ENCODE data around the gene PIK3R3. TPM values are rescaled to one million over a fixed set of nuclear protein-coding genes. Genes with fewer than 3 reads are reported as not detected.

The PIK3R3 gene
- total RNA-seq, 1 experiment from 2014 or later: 9.0 TPM

- H3K9me3 Mint-ChIP-seq: no peaks in the 10 kb centered on the region
- H3K4me3 Mint-ChIP-seq: no peak overlapping the region
- H3K27me3 Mint-ChIP-seq (ENCODE audit: low read depth): no peaks in the 10 kb centered on the region
- no peak for DNase-seq (ENCODE audit: low spot score)
- POLR2A ChIA-PET: no interaction called here
- ATAC-seq: no peak
- peaks cover 10% of the 10 kb centered on the region for H3K4me1 Mint-ChIP-seq
- CTCF ChIA-PET: interaction anchor here (0.6 kb wide), 1 partner anchor 178 kb away, joined by 3 read pairs; no protein-coding TSS in a partner anchor
- H3K27ac Mint-ChIP-seq: no peak overlapping the region
- no peak for TF ChIP-seq NFYB (CRISPR knock-in tag; conservative IDR thresholded peaks at IDR 0.05; ENCODE audit: low read depth)
- no peak for TF ChIP-seq ZMAT4 (CRISPR knock-in tag; IDR thresholded peaks at IDR 0.05)
- no peak for TF ChIP-seq IRF1 (CRISPR knock-in tag; IDR thresholded peaks at IDR 0.05)
- no peak for TF ChIP-seq E2F4 (CRISPR knock-in tag; IDR thresholded peaks at IDR 0.05; ENCODE audit: borderline replicate concordance, low read depth)
- TF ChIP-seq CREB1 (CRISPR knock-in tag; IDR thresholded peaks at IDR 0.05): no peak
- TF ChIP-seq ATF1 (CRISPR knock-in tag; IDR thresholded peaks at IDR 0.05): no peak
- TF ChIP-seq HMGA2 (CRISPR knock-in tag; IDR thresholded peaks at IDR 0.05): no peak
- TF ChIP-seq ZNF317 (CRISPR knock-in tag; IDR thresholded peaks at IDR 0.05; ENCODE audit: borderline replicate concordance, low read depth): no peak
- no peak for TF ChIP-seq ATF3 (CRISPR knock-in tag; conservative IDR thresholded peaks at IDR 0.05)
- TF ChIP-seq MLX (CRISPR knock-in tag; IDR thresholded peaks at IDR 0.05): no peak
- TF ChIP-seq ATF6 (CRISPR knock-in tag; IDR thresholded peaks at IDR 0.05): no peak
- TF ChIP-seq ZNF671 (CRISPR knock-in tag; IDR thresholded peaks at IDR 0.05): no peak
- TF ChIP-seq ZNF121 (CRISPR knock-in tag; IDR thresholded peaks at IDR 0.05): no peak
- no peak for TF ChIP-seq MYBL2 (CRISPR knock-in tag; IDR thresholded peaks at IDR 0.05)
- TF ChIP-seq TEAD4 (CRISPR knock-in tag; IDR thresholded peaks at IDR 0.05): no peak
- H3K36me3 Mint-ChIP-seq: no peaks in the 10 kb centered on the region
These were observed 64.8 kb downstream of the PIK3R3 start for GRCh38 chr1:46067652-46068051.

- CTCF ChIA-PET: no interaction called here
- ATAC-seq: 0 out of 2 replicates have a peak, but pooled peaks have one; percentile 30
These were observed 67.0 kb downstream of the PIK3R3 start for GRCh38 chr1:46065405-46065804.

More at GRCh38 chr1:46065405-46065804, 67.0 kb downstream of the PIK3R3 start:
- peaks cover 3% of the 10 kb centered on the region; the same call in 1 of the 2 replicates for H3K4me1 Mint-ChIP-seq
- POLR2A ChIA-PET: no interaction called here
- H3K27ac Mint-ChIP-seq: no peak overlapping the region
- DNase-seq (ENCODE audit: low spot score): no peak
- H3K9me3 Mint-ChIP-seq: no peaks in the 10 kb centered on the region
- H3K36me3 Mint-ChIP-seq: peaks cover 4% of the 10 kb centered on the region; the same call in 1 of the 2 replicates
- no peak overlapping the region for H3K4me3 Mint-ChIP-seq
- H3K27me3 Mint-ChIP-seq (ENCODE audit: low read depth): no peaks in the 10 kb centered on the region
- TF ChIP-seq RORB (CRISPR knock-in tag; IDR thresholded peaks at IDR 0.05) (no peak), USF1 (CRISPR knock-in tag; IDR thresholded peaks at IDR 0.05) (peak; percentile 48; the same call in 1 of the 2 replicates)

Measured in WTC11 (cell line).